A673 (cell line): ENCODE data around the gene RSF1. TPM values are rescaled to one million over a fixed set of nuclear protein-coding genes. Genes with fewer than 3 reads are reported as not detected.
"Not testable (repeated sequence)": the region's sequence is repeated elsewhere in the genome, so short reads cannot be mapped to it uniquely, and the experiment has no call there.

Experiments used
- BruUV-seq: library from RNA; stranded (reverse); fragments of 400-500 nt; replicated peaks from 2 replicates; lab custom pipeline; 2021; lab: Mats Ljungman, UMichigan
- CTCF ChIA-PET: fragments of 300-600 bp; sonication (Branson Sonifier 250); formaldehyde crosslinking; loops from one replicate; lab custom pipeline; 2022; ENCODE audit warnings: antibody characterized with exemption; lab: Charles Lee
- POLR2A ChIA-PET: fragments of 300-600 bp; sonication (Branson Sonifier 250); formaldehyde crosslinking; loops from one replicate; lab custom pipeline; 2022; ENCODE audit warnings: antibody characterized with exemption; ENCODE audit not compliant: low non-redundant PET; lab: Charles Lee
- DNase-seq: peaks from one replicate; pipeline ENCODE4 v3.0.0-alpha.2; 2015; ENCODE audit warnings: low spot score
- H3K27ac ChIP-seq: fragments of 200-600 bp; sonication (generic); 2 replicates; pipeline ENCODE4 v1.5.1; 2016; ENCODE audit warnings: mixed run types, low read depth, mild to moderate bottlenecking, mixed read lengths, antibody characterized with exemption, low read length; ENCODE audit not compliant: poor library complexity, severe bottlenecking
- H3K27me3 ChIP-seq: fragments of 200-600 bp; sonication (generic); replicated peaks from 2 replicates; pipeline ENCODE4 v1.6.1; 2017; ENCODE audit warnings: mixed run types, low read depth, mild to moderate bottlenecking, mixed read lengths, antibody characterized with exemption, low read length; ENCODE audit not compliant: insufficient read depth, poor library complexity
- H3K36me3 ChIP-seq: fragments of 200-600 bp; sonication (generic); 2 replicates; pipeline ENCODE4 v1.6.1; 2016; ENCODE audit warnings: mixed run types, mild to moderate bottlenecking, mixed read lengths, antibody characterized with exemption, low read length; ENCODE audit not compliant: insufficient read depth, poor library complexity, severe bottlenecking
- H3K4me1 ChIP-seq: fragments of 200-600 bp; sonication (generic); 2 replicates; pipeline ENCODE4 v1.6.1; 2017; ENCODE audit warnings: mixed run types, mild to moderate bottlenecking, mixed read lengths, antibody characterized with exemption, low read length; ENCODE audit not compliant: insufficient read depth, poor library complexity, severe bottlenecking
- H3K4me3 ChIP-seq: fragments of 200-600 bp; sonication (generic); 2 replicates; pipeline ENCODE4 v1.5.1; 2016; ENCODE audit warnings: low read depth, mixed run types, mild to moderate bottlenecking, mixed read lengths, low read length; ENCODE audit not compliant: poor library complexity, severe bottlenecking
- H3K9me3 ChIP-seq: fragments of 200-600 bp; sonication (generic); 2 replicates; pipeline ENCODE4 v1.6.1; 2016; ENCODE audit warnings: mixed run types, low read depth, mild to moderate bottlenecking, mixed read lengths, antibody characterized with exemption, low read length; ENCODE audit not compliant: poor library complexity, severe bottlenecking
- CTCF ChIP-seq: fragments of 300-800, 200-600 bp; sonication (generic); conservative IDR thresholded peaks from 2 replicates; pipeline ENCODE4 v1.5.1; 2017; ENCODE audit warnings: low read depth, mild to moderate bottlenecking, antibody characterized with exemption, low read length, moderate library complexity, mixed read lengths
- EZH2 ChIP-seq: fragments of 200-600 bp; sonication (generic); IDR thresholded peaks from 2 replicates; pipeline ENCODE4 v1.6.1; 2017; ENCODE audit warnings: borderline replicate concordance, low read depth, mild to moderate bottlenecking, mixed read lengths, antibody characterized with exemption, low read length; ENCODE audit not compliant: poor library complexity, severe bottlenecking
- intact Hi-C: fragments of 100-400 bp; cut with micrococcal nuclease; formaldehyde crosslinking; loops from one replicate; pipeline ENCODE4 v1.10.0; 2022; ENCODE audit not compliant: unreplicated experiment
- total RNA-seq: library from RNA; stranded (reverse); gene quantifications from 2 replicates; pipeline ENCODE4 v1.2.3, GENCODE V29; 2021

RSF1 gene
- total RNA-seq, 1 experiment from 2014 or later, result 94.1 TPM

- BruUV-seq, result no TSS peak
- ChIA-PET CTCF (no interaction called here), POLR2A (no interaction called here)
- peaks cover 17% of the 10 kb centered on the region for H3K9me3 ChIP-seq
- H3K4me1 ChIP-seq, result no peaks in the 10 kb centered on the region
- H3K36me3 ChIP-seq, result no peaks in the 10 kb centered on the region
- intact Hi-C loops, result no loop called here
- H3K4me3 ChIP-seq, result no peak overlapping the region
- H3K27ac ChIP-seq, result no peak overlapping the region
- no peaks in the 10 kb centered on the region for H3K27me3 ChIP-seq
- DNase-seq, result no peak
- TF ChIP-seq CTCF (no peak), EZH2 (no peak)
Measured at GRCh38 chr11:77851503-77851902, 31.0 kb upstream of the RSF1 start.

GRCh38 chr11:77843700-77844099, 23.2 kb upstream of the RSF1 start:
- H3K27me3 ChIP-seq, DNase-seq, intact Hi-C loops, POLR2A ChIA-PET, H3K4me1 ChIP-seq, H3K36me3 ChIP-seq, H3K9me3 ChIP-seq, H3K4me3 ChIP-seq, BruUV-seq, CTCF ChIA-PET, H3K27ac ChIP-seq: not testable (repeated sequence)

- Histone ChIP-seq H3K27me3 (no peaks in the 10 kb centered on the region), H3K27ac (no peak overlapping the region), H3K9me3 (no peaks in the 10 kb centered on the region), H3K4me3 (no peak overlapping the region), H3K36me3 (no peaks in the 10 kb centered on the region), H3K4me1 (no peaks in the 10 kb centered on the region)
- intact Hi-C loops, result no loop called here
- BruUV-seq, result no TSS peak
- DNase-seq, result no peak
- TF ChIP-seq CTCF (no peak), EZH2 (no peak)
- CTCF ChIA-PET, result no interaction called here
- POLR2A ChIA-PET, result no interaction called here
Measured at GRCh38 chr11:77842441-77843121, 22.1 kb upstream of the RSF1 start.

GRCh38 chr11:77833302-77833701, 12.8 kb upstream of the RSF1 start:
- intact Hi-C loops, result no loop called here
- ChIA-PET POLR2A (no interaction called here), CTCF (no interaction called here)
- Histone ChIP-seq H3K27ac (no peak overlapping the region), H3K27me3 (no peaks in the 10 kb centered on the region), H3K36me3 (no peaks in the 10 kb centered on the region), H3K4me3 (no peak overlapping the region), H3K9me3 (no peaks in the 10 kb centered on the region), H3K4me1 (no peaks in the 10 kb centered on the region)
- BruUV-seq, result no TSS peak
- no peak for TF ChIP-seq EZH2
- TF ChIP-seq CTCF, result no peak
- DNase-seq, result no peak
